Measurements from ENCODE around the gene RETREG1.

Gene RETREG1

GRCh38 chr5:16492398-16493140 is 124.2 kb downstream of the RETREG1 start:
- in situ Hi-C loops (cut with MboI; ENCODE audit: low pct_unique_long_range_greater_than_20kb, low sequenced_read_pairs, unreplicated experiment): no loop called here
- no peak for TF ChIP-seq CTCF (IDR thresholded peaks at IDR 0.05; ENCODE audit: extremely low read depth, insufficient read depth, missing control alignments)
- DNase-seq (ENCODE audit: low spot score): no peak

GRCh38 chr5:16490911-16491310 is 125.9 kb downstream of the RETREG1 start:
- no peak for DNase-seq (ENCODE audit: low spot score)
- in situ Hi-C loops (cut with MboI; ENCODE audit: low pct_unique_long_range_greater_than_20kb, low sequenced_read_pairs, unreplicated experiment): no loop called here
- no peak for TF ChIP-seq CTCF (IDR thresholded peaks at IDR 0.05; ENCODE audit: extremely low read depth, insufficient read depth, missing control alignments)

- peak; percentile 26 for DNase-seq (ENCODE audit: low spot score)
- in situ Hi-C loops (cut with MboI; ENCODE audit: low pct_unique_long_range_greater_than_20kb, low sequenced_read_pairs, unreplicated experiment): no loop called here
- peak; percentile 52 for TF ChIP-seq CTCF (IDR thresholded peaks at IDR 0.05; ENCODE audit: extremely low read depth, insufficient read depth, missing control alignments)
Measured at GRCh38 chr5:16489322-16489791, 127.4 kb downstream of the RETREG1 start.

- DNase-seq (ENCODE audit: low spot score): no peak
- in situ Hi-C loops (cut with MboI; ENCODE audit: low pct_unique_long_range_greater_than_20kb, low sequenced_read_pairs, unreplicated experiment): no loop called here
- TF ChIP-seq CTCF (IDR thresholded peaks at IDR 0.05; ENCODE audit: extremely low read depth, insufficient read depth, missing control alignments): no peak
Measured at GRCh38 chr5:16487456-16487855, 129.3 kb downstream of the RETREG1 start.

GRCh38 chr5:16486711-16487111 is 130.1 kb downstream of the RETREG1 start:
- DNase-seq (ENCODE audit: low spot score): no peak
- no peak for TF ChIP-seq CTCF (IDR thresholded peaks at IDR 0.05; ENCODE audit: extremely low read depth, insufficient read depth, missing control alignments)
- in situ Hi-C loops (cut with MboI; ENCODE audit: low pct_unique_long_range_greater_than_20kb, low sequenced_read_pairs, unreplicated experiment): no loop called here

- in situ Hi-C loops (cut with MboI; ENCODE audit: low pct_unique_long_range_greater_than_20kb, low sequenced_read_pairs, unreplicated experiment): no loop called here
- TF ChIP-seq CTCF (IDR thresholded peaks at IDR 0.05; ENCODE audit: extremely low read depth, insufficient read depth, missing control alignments): no peak
- DNase-seq (ENCODE audit: low spot score): no peak
Measured at GRCh38 chr5:16485656-16486055, 131.1 kb downstream of the RETREG1 start.
